HG02571 (cell line): ENCODE data around the gene C16orf96.

Experiments
- ATAC-seq: cut with Tn5 transposase; IDR thresholded peaks from one replicate; pipeline ENCODE4 v1.9.1; 2021; ENCODE audit warnings: mild to moderate bottlenecking, moderate library complexity; ENCODE audit not compliant: unreplicated experiment

Gene C16orf96

DNA sequence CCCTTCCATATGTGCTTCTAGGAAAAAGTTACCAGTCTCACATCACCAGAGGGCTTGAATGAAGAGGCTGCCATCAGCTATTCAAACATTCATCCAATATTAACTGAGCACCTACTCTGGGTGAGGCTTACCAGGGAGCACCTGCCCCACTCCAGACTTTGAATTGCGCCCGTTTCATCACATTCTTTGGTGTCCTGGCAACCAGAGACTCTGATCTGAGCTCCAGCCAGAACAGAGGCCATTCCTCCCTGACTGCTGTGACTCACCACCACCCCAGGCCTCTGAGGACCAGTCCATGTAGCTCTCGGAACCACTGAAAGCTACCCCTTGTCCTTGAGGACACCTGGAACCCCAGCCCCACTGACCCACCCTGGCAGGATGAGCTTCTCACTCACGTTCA is at the start of gene C16orf96:
Gene C16orf96, plus strand, starts transcription at position 229 of the 400 bp plus-strand sequence. Its CDS starts 150 bp downstream, at position 379.
- no peak for ATAC-seq

DNA sequence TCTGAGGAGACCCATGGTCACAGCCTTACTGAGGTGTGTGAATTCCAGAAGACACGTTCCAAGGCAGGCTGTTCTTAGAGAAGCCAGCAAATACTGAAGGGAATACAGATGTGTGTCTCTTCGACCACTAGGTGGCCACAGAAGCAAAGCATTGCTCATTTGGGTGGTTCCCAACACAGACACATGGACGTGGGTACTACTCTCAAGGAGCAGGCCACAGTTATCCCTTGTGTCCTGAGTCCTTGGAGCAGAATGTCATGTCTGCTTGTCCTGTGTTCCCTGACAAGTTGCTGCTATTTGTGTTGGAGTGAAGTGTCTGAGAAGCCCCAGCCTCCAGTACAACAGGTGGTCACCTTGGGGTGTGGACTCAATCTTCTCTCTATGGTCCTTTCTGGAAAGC is 49.7 kb upstream of the C16orf96 start:
- ATAC-seq: no peak

DNA sequence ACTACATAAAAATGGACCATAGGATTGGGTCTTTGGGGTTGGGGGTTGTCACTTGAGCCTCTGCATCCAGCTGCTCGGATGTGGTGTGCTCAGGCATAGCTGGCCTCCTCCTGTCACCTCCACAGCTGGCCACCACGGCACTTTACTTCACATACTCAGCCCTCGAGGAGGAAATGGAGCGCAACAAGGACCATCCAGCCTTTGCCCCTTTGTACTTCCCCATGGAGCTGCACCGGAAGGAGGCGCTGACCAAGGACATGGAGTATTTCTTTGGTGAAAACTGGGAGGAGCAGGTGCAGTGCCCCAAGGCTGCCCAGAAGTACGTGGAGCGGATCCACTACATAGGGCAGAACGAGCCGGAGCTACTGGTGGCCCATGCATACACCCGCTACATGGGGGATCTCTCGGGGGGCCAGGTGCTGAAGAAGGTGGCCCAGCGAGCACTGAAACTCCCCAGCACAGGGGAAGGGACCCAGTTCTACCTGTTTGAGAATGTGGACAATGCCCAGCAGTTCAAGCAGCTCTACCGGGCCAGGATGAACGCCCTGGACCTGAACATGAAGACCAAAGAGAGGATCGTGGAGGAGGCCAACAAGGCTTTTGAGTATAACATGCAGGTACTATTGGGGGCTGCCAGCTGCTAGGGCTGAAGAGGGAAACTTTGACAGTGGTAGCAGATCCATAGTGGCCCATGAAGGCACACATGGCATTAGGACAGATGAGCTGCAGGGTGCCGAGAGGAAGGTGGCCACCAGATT is 48.4 kb upstream of the C16orf96 start:
- no peak for ATAC-seq

DNA sequence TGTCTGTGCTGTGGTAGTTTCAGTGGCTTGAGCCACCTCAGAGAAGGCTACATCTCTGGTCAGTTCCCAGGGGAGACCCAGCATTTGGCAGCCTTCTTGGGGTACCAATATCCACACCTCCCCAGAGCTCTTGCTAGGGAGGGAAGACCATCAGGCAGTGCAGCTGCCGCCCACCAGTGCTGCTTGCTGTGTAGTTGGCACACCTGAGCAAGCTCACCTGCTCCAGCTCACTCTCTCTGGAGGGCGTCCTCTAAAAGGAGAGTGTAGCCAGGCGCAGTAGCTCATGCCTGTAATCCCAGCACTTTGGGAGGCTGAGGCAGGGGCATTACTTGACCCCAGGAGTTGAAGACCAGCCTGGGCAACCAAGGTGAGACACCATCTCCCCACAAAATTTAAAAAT is 47.3 kb upstream of the C16orf96 start:
- ATAC-seq: no peak

DNA sequence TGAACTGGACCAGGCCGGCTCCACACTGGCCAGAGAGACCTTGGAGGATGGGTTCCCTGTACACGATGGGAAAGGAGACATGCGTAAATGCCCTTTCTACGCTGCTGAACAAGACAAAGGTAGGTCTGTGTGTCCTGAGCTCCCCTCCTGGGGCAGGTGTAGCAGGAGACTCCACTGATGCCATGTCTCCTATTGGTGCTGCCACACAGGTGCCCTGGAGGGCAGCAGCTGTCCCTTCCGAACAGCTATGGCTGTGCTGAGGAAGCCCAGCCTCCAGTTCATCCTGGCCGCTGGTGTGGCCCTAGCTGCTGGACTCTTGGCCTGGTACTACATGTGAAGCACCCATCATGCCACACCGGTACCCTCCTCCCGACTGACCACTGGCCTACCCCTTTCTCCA is 46.7 kb upstream of the C16orf96 start:
- ATAC-seq: no peak

DNA sequence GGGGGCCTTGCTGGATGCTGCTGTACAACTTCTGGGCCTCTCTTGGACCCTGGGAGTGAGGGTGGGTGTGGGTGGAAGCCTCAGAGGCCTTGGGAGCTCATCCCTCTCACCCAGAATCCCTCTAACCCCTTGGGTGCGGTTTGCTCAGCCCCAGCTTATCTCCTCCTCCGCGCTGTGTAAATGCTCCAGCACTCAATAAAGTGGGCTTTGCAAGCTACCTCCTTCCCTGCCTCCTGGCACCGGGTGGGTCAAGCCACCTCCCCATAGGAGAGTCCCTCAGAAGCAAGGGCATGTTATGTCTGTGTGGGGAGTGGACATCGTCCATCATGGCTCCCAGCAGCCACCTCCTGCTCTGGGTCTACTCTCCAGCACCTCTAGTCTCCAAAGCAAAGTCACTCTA is 46.0 kb upstream of the C16orf96 start:
- no peak for ATAC-seq

DNA sequence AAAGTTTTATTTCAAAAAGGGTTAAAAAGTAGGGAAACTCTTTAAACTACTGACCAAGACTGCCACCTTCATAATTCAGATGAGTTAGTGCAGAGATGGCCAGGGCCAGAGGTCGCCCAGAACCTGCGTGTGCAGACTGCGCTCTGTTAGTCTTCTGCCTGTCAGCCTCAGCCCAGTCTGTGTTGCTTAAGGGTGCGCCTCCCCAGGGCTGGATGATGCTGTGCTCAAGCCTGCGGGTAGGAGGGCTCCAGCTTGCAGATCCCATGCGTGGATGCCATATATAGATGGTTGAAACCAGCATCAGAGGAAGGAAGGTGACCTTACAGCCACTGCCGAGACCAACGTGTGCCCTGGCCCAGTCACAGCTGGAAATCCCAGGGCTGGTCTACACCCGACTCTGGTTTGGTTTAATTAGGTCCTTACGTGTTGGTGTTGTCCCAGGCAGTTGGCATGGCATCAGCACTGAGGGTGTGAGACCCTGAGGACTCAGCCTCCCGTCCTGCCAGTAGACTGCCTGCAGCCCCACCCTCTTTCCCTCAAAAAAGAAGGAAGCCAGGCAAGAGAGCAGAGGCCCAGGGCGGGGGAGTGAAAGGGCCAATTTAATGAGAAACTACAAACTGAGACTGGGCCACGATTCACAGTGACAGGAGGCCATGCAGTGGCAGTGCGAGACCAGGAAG is 45.3 kb upstream of the C16orf96 start:
- no peak for ATAC-seq

DNA sequence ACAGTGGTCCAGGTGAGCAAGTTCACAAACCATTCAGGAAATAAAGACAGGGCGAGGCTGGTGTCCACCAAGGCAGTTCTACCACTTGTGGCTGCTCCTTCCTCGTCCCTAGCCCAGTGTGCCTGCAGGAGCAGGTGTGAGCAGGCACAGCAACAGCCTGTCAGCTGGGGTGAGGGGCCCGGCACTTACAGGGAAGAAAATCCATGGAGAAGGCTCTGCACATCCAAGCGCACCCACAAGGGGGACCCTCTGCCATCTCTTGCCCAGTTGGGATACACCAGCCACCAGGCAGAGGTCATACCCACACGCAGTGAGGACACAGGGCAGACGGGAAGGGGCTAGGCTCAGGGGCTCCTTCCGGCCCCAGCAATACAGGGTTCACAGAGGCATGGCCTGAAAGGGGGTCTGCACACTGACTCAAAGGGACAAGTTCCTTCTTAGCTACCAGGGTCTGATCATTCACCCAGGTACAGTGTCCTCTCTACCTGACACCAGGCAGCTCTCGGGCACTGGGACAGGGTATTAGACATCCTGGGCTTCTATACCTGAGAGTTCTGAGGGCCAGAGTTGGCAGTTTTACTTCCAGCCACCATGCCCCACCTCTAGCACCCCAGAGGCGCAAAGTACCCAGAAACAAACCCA is 44.6 kb upstream of the C16orf96 start:
- no peak for ATAC-seq

DNA sequence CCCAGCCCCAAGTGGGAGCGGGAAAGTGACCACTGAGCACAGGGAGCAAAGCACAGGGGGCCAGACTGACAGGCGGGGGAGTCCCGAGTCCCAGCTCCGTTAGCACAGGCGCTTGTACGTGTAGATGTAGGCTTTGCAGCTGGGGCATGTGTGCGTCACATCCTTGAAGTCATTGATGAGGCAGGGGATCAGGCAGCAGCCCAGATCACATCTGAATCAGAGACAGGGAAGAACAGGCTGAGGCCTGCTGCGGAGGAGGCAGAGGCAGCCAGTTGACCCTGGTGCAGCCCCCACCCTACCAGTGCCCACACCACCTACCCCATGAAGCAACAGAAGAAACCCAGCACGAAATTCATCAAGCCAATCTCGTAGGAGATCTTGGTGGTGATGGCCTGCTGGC is 43.7 kb upstream of the C16orf96 start:
- no peak for ATAC-seq

DNA sequence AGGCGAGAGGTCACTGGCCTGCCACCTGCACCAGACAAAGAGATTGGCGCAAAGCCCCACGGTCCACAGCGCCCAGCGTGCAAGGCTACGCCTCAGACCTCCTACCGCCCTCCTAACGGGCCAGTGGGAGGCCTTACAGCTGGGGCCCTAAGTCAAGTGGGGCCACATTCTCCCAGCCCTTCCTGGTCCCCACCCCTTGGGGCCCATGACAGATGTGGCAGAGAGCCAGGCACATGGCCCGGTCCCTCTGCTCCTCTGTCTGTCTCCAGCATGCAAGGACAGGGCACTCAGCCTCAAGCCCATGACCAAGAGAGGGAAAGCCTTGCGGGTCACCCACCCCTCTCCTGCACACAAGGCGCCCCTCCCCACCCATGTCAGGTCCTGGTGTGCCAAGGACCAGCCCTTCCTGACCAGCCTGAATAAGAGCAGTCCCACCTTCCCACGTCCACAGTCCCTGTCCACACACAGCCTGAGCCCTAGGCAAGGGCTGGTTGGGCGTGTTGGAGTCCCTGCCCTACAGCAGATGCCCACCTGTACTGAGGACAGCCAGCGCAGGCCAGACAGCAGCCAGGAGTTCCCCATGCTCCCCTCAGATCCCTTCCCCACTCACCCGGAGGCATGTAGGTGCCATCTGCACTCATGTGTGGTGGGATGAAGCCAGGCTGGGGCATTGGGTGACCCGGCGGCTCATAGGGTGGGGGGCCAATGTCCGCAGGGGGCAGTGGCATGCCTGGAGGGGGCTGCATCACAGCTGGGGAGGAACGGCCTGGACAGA is 42.9 kb upstream of the C16orf96 start:
- ATAC-seq: no peak

DNA sequence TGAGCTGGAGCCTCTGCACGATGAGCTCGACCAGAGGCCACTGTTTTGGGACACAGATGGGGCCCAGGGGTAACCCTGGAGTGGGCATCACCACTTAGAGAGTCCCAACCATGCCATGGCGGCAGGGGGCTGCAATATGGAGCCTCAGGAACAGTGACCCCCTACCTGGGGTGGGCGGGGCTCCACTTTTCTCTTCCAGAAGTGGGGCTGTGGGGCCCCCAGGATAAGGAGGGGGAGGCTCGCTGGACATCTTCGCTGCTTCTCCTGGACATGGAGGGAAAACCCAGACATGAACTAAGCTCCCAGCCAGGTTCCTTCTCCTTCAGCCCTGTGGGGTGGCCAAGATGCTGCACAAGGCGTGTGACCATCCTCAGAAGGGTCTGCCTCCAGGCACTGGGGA is 42.3 kb upstream of the C16orf96 start:
- no peak for ATAC-seq

DNA sequence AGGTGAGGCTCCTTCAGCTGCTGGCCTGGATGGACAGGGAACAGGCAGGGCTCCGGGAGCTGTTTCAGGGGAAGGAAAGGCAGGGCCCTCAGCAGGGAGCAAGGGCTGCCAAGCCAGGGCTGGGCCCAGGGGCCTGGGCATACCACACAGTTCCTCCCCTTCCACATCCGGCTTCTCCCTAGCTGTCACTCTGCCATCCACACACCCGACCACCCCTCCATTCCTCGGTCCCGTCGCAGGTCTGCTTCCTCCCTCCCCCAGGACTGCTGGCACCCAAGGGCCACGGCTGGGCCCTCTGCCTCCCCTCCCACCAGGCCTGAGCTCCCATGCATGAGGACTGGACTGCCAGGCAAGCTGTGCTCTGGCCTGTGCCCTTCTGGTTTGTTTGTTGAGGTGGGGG is 41.5 kb upstream of the C16orf96 start:
- ATAC-seq: no peak

DNA sequence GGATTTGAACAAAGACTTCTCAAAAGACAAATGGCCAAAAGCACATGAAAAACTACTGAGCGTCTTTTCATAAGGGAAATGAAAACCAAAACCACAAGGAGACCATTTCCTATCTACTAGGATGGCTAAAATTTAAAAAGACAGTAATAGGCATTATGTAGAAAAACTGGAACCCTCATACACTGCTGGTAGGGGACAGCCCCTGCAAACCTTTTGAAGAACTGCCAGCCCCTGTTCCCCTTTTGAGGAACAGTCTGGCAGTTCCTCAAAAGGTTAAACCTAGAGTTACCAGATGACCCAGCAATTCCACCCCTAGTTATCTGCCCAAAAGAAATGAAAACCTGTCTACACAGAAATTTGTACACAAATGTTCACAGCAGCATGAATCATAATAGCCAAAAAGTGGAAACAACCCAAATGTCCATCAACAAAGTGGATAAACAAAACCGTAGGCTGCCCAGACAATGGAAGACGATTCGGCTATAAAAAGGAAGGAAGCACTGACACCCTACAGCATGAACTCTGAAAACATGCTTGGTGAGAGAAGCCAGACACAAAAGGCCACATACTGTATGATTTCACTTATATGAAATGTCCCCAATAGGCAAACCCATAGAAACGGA is 40.4 kb upstream of the C16orf96 start:
- no peak for ATAC-seq

DNA sequence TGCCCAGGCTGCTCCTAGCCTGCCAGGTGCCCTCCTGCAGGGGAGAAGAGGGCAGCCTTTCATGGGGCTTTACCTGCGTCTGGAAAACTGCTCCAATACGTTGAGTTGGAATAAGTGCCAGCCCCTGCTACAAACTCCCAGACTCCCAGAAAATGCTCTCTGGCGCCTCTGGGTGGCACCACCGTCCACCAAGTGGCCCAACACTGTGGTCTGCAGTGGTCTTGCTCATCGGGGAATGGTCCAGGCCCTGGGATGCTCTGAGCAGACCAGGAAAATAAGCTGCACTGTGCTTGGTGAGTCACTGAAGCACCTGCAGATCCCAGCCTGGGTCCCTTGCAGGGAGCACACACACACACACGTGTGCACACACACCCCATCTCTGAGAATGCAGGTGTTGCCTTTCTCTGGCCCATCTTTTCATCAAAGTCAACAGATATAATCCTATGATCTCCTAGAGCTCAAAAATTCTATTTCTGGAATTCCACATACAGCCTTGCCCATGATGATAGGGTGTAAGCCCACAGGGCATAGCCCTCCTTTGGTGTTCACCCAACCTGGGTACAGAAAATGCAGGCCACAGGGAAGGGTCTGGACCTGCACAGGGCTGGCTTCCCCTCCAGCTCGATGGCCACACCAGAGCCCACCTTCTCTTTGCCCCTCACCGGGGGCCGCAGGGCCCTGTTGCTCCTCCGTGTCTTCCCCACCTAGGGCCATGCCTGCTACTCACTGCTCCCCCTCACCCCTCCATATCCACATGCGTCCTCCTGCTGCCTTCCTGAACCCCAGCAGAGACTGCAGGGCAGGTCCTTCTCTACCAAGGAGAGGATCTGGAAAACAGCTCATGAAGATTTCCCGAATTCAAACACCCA is 38.1 kb upstream of the C16orf96 start:
- no peak for ATAC-seq

DNA sequence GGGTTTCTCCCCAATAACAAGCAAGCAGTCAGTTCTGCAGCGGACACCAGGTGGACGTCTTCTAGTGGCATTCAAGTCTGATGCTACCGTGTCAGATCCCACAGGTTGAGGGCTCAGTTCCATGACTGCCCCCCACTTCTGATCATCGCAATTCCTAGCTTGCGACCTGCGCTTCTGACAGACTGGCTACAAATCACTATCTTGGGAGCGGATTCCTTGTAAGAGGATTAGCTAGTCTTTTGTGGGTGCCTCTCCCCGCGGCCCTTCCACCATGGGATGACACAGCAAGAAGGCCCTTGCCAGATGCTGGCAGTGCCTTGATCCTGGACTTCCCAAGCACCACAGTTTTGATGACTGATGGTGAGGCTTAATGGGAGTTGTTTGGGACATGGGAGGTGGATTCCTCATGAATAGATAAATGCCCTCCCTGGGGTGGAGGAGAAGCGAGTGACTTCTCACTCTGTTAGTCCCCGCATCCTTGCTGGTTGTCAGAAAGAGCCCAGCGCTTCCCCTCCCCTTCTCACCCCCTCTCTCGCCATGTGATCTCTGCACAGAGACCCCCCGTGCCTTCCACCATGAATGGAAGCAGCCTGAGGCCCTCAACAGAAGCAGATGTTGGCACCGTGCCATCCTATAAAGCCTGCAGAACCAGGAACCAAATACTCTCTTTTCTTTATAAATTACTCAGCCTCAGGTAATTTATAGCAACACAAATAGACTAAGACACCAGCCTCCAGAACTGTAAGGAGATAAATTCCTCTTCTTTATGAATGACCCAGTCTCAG is 36.7 kb upstream of the C16orf96 start:
- no peak for ATAC-seq

DNA sequence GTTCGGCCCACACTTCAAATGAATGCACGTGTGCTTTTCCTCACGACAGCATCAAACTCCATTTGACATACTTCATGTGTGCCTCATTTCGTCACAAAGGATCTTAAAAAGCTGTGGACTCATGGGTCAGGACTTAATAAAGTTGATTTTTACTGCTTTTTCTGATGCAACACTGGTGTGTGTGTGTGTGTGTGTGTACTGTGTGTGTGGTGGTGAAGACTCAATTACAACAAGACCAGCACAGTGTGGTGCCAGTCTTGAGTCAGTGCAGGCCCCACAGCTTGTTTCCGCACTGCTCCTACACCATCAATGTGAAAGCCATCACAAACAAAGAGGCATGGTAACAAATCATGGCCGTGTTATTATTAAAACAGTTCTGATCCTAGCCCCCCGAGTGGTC is 35.2 kb upstream of the C16orf96 start:
- ATAC-seq: no peak

DNA sequence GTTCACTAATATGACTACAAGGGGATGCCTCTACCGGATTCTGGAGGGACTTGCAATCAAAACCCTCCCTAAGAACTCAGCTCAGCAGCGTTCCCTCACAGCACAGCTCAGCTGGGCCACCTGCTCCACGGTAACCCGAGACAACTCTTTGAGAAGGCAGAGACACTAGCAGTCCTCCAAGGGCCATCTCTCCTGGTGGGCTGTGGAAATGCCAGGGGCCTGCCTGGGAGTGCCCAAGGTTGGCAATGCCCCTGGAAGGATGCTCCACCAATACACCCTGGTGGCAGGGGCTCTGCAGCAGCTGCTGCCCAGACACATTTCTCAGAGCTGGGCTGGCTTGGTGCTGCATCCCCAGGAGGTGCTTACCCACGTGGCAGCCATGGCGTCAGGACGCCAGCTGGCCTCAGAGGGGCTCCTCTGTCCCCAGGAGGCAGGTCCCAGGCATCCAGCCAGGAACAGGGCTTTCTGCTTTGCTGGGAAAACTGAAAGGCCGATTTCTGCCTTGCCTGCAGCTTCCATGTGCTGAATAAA is 34.0 kb upstream of the C16orf96 start:
- ATAC-seq: no peak

DNA sequence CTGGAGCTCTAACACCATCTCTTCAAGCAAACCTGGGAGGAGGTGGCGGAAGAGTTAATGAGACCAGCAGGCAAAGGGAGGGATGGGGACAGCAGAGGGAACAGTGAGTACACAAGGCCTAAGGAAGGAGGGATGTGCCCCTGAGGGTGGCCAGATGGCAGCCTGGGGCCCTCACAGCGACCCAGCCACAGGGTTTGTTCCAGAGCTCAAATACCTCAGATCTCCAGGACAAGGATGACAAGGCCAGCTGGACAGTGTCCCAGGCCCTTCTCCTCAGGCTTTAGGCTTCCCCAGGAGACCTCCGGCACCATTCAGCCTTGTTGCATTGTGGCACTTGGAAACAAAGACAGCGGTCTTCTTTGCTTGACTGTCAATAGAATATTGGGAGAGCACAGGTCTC is 32.5 kb upstream of the C16orf96 start:
- ATAC-seq: no peak

DNA sequence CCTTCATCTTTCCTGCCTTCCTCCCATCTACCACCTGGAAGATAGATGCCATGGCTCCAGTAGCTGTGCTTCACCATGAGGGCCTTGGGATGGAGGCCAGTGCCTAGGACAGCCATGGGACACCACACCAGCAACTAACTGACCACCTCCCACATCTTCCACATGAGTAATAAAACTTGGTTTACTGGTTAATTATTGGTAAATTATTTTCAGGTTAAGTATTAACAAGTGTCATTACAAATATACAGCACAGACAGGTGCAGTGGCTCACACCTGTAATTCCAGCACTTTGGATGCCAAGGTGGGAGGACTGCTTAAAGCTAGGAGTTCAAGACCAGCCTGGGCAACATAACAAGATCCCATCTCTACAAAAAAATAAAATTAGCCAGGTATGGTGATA is 31.6 kb upstream of the C16orf96 start:
- ATAC-seq: no peak
